Endothelial cell of umbilical vein (primary cell): Measurements from ENCODE around the gene CCDC106. TPM values are rescaled to one million over a fixed set of nuclear protein-coding genes. Genes with fewer than 3 reads are reported as not detected.

Source experiments
- BruUV-seq: library from RNA; stranded (reverse); fragments of 400-500 nt; replicated peaks from 2 replicates; lab custom pipeline; 2021; lab: Mats Ljungman, UMichigan
- CTCF ChIA-PET: fragments of 300-600, 350-600 bp; sonication (Branson Sonifier 250); formaldehyde crosslinking; loops from one replicate; lab custom pipeline; 2021; ENCODE audit warnings: antibody characterized with exemption, inconsistent platforms; lab: Charles Lee
- POLR2A ChIA-PET: fragments of 300-600, 350-600 bp; sonication (Branson Sonifier 250); formaldehyde crosslinking; loops from one replicate; lab custom pipeline; 2021; ENCODE audit warnings: antibody characterized with exemption, inconsistent platforms; lab: Charles Lee
- DNase-seq: peaks from one replicate; pipeline ENCODE4 v3.0.0-alpha.2; 2011; ENCODE audit warnings: low read depth, low spot score
- FAIRE-seq: peaks from 2 replicates; lab custom pipeline; 2011; peaks lifted over from hg19 to GRCh38; lab: Jason Lieb, UNC
- H2AFZ ChIP-seq: 2 replicates; pipeline ENCODE4 v1.6.0; 2012; ENCODE audit warnings: low read depth, low read length, control low read depth, inconsistent platforms
- H3K27ac ChIP-seq: 2 replicates; pipeline ENCODE4 v1.5.1; 2011; ENCODE audit warnings: low read depth, mild to moderate bottlenecking, control low read depth, low read length, moderate library complexity; ENCODE audit not compliant: insufficient read depth
- H3K27me3 ChIP-seq, 2 experiments: 2 replicates each; pipeline versions ENCODE4 v1.6.0 to v1.6.1; 2011; ENCODE audit warnings: low read length in 2 of 2, mixed read lengths in 1 of 2; ENCODE audit not compliant: control insufficient read depth in 2 of 2, insufficient read depth in 2 of 2
- H3K36me3 ChIP-seq, 2 experiments: 2 replicates in 1 of 2; 3 replicates in 1 of 2; pipeline ENCODE4 v1.5.1; 2011; ENCODE audit warnings: low read length in 2 of 2, mild to moderate bottlenecking in 1 of 2, moderate library complexity in 1 of 2; ENCODE audit not compliant: control insufficient read depth in 2 of 2, insufficient read depth in 2 of 2; ENCODE audit errors: extremely low read depth in 1 of 2
- H3K4me1 ChIP-seq: 3 replicates; pipeline ENCODE4 v1.5.1; 2011; ENCODE audit warnings: mild to moderate bottlenecking, low read length; ENCODE audit not compliant: control insufficient read depth, insufficient read depth; ENCODE audit errors: extremely low read depth
- H3K4me2 ChIP-seq: 2 replicates; pipeline ENCODE4 v1.6.1; 2011; ENCODE audit warnings: low read length, control low read depth, mixed read lengths; ENCODE audit not compliant: insufficient read depth
- H3K4me3 ChIP-seq, 3 experiments: fragments of 200-600 bp in 1 of 3; sonication (generic), shearing (Covaris generic) in 1 of 3; replicated peaks in 1 of 3; 2 replicates each; pipeline ENCODE4 v1.5.1; 2011 to 2016; ENCODE audit warnings: control low read depth in 3 of 3, low read length in 3 of 3, mild to moderate bottlenecking in 2 of 3, inconsistent platforms in 1 of 3, low read depth in 1 of 3, moderate library complexity in 1 of 3; ENCODE audit not compliant: insufficient read depth in 1 of 3
- H3K79me2 ChIP-seq: 2 replicates; pipeline ENCODE4 v1.6.0; 2012; ENCODE audit warnings: low read length, inconsistent platforms; ENCODE audit not compliant: control insufficient read depth, insufficient read depth
- H3K9ac ChIP-seq: replicated peaks from 2 replicates; pipeline ENCODE3; 2011; ENCODE audit warnings: low read length, control low read depth; ENCODE audit not compliant: insufficient read depth; ENCODE audit errors: extremely low read depth
- H3K9me1 ChIP-seq: replicated peaks from 3 replicates; pipeline ENCODE4 v1.6.0; 2011; ENCODE audit warnings: mild to moderate bottlenecking, low read length; ENCODE audit not compliant: control insufficient read depth, insufficient read depth; ENCODE audit errors: extremely low read depth
- H3K9me3 ChIP-seq: replicated peaks from 2 replicates; pipeline ENCODE4 v1.5.1; 2012; ENCODE audit warnings: low read length, inconsistent platforms; ENCODE audit not compliant: control insufficient read depth, insufficient read depth
- H4K20me1 ChIP-seq: replicated peaks from 2 replicates; pipeline ENCODE3; 2011; ENCODE audit warnings: mild to moderate bottlenecking, low read length; ENCODE audit not compliant: control insufficient read depth, insufficient read depth; ENCODE audit errors: extremely low read depth
- CTCF ChIP-seq, 2 donors: IDR thresholded peaks; 1 replicate in 1 of 2; 2 replicates in 1 of 2; pipeline ENCODE4 v1.5.1; 2011; ENCODE audit warnings: low read length in 2 of 2, mild to moderate bottlenecking in 2 of 2, moderate library complexity in 2 of 2, control low read depth in 1 of 2, inconsistent platforms in 1 of 2, low read depth in 1 of 2; ENCODE audit not compliant: insufficient read depth in 1 of 2; ENCODE audit errors: extremely low read depth in 1 of 2
- EZH2 ChIP-seq: IDR thresholded peaks from 2 replicates; pipeline ENCODE4 v1.6.1; 2012; ENCODE audit warnings: borderline replicate concordance, low read depth, mild to moderate bottlenecking, moderate library complexity, low read length, inconsistent platforms; ENCODE audit not compliant: severe bottlenecking
- FOS ChIP-seq: IDR thresholded peaks from 2 replicates; pipeline ENCODE4 v1.6.1; 2011; ENCODE audit warnings: mild to moderate bottlenecking, low read length, moderate library complexity, borderline replicate concordance; ENCODE audit not compliant: insufficient read depth
- GATA2 ChIP-seq: IDR thresholded peaks from 2 replicates; pipeline ENCODE4 v1.7.0; 2011; ENCODE audit warnings: low read depth, mild to moderate bottlenecking, moderate library complexity, mixed read lengths, low read length; ENCODE audit not compliant: insufficient read length, insufficient read depth
- JUN ChIP-seq: IDR thresholded peaks from 2 replicates; pipeline ENCODE4 v1.6.1; 2011; ENCODE audit warnings: borderline replicate concordance, low read depth; ENCODE audit not compliant: insufficient read length, insufficient read depth
- MAX ChIP-seq: IDR thresholded peaks from 2 replicates; pipeline ENCODE4 v1.6.1; 2011; ENCODE audit not compliant: insufficient read depth, insufficient read length
- MYC ChIP-seq: IDR thresholded peaks from one replicate; pipeline ENCODE4 v1.6.1; 2011; ENCODE audit warnings: mild to moderate bottlenecking, low read depth, low read length
- POLR2A ChIP-seq: IDR thresholded peaks from 2 replicates; pipeline ENCODE4 v1.6.1; 2012; ENCODE audit warnings: low read depth, mild to moderate bottlenecking, control low read depth, low read length
- POLR2AphosphoS5 ChIP-seq: IDR thresholded peaks from 2 replicates; pipeline ENCODE4 v1.6.1; 2012; ENCODE audit warnings: low read depth, mild to moderate bottlenecking, control low read depth, low read length, moderate library complexity; ENCODE audit not compliant: insufficient read depth
- dilution Hi-C: fragments of 300-500 bp; cut with MboI; formaldehyde crosslinking; loops from one replicate; pipeline ENCODE4 v1.15.0; 2019; ENCODE audit warnings: low sequenced_read_pairs; ENCODE audit not compliant: extremely low pct_ligation_motif_present
- intact Hi-C: fragments of 100-400 bp; cut with micrococcal nuclease; formaldehyde crosslinking; loops from one replicate; pipeline ENCODE4 v1.10.0; 2022
- polyA plus RNA-seq, 4 experiments: library from polyadenylated mRNA; depleted of rRNA in 3 of 4; stranded (reverse) in 3 of 4; unstranded in 1 of 4; fragments of >200 nt; gene quantifications; 2 replicates each; pipeline versions ENCODE4 v1.2.1 to v1.2.3, GENCODE V29; 2011 to 2012; ENCODE audit warnings: missing spikeins in 1 of 4
- total RNA-seq: library from RNA; stranded (reverse); gene quantifications from 2 replicates; pipeline ENCODE4 v1.2.3, GENCODE V29; 2021

CCDC106 gene
- total and polyA plus RNA-seq, 2 donors (not counting 3 experiments of a cell fraction or from before 2014, with no cell fraction given) = 11.8 to 12.0 TPM

GRCh38 chr19:55603115-55603514 is 44.9 kb upstream of the CCDC106 start:
- ChIA-PET POLR2A (no interaction called here), CTCF (no interaction called here)
- Histone ChIP-seq H3K9me3 (no peaks in the 10 kb centered on the region), H3K27me3 (no peaks in the 10 kb centered on the region), H2AFZ (no peak overlapping the region), H4K20me1 (no peaks in the 10 kb centered on the region), H3K4me1 (peaks cover 21% of the 10 kb centered on the region), H3K4me3 (no peak overlapping the region), H3K4me2 (no peak overlapping the region), H3K9me1 (no peaks in the 10 kb centered on the region), H3K9ac (no peak overlapping the region), H3K79me2 (peaks cover 15% of the 10 kb centered on the region), H3K27ac (no peak overlapping the region), H3K36me3 (no peaks in the 10 kb centered on the region)
- no peak for TF ChIP-seq MYC
- no peak for TF ChIP-seq GATA2
- TF ChIP-seq POLR2AphosphoS5 = no peak
- TF ChIP-seq EZH2 = no peak
- no peak for TF ChIP-seq MAX
- TF ChIP-seq FOS = no peak
- TF ChIP-seq POLR2A = no peak
- TF ChIP-seq JUN = no peak
- no peak for TF ChIP-seq CTCF (IDR thresholded peaks at IDR 0.05; ENCODE audit: extremely low read depth in 1 of 2, insufficient read depth in 1 of 2, low read depth in 1 of 2, low read length in 2 of 2)
- intact Hi-C loops = loop anchor here (10.0 kb wide), 2 partner anchors 218 to 348 kb away; partner anchors contain the start of genes PPP6R1, RPL28 and TMEM238
- BruUV-seq = no TSS peak
- DNase-seq (no peak), FAIRE-seq (no peak)
- dilution Hi-C loops = loop anchor here (10.0 kb wide), 1 partner anchor 88 kb away; no protein-coding TSS in a partner anchor
